Measurements from ENCODE around the gene DUOX1.

DUOX1 gene

DNA sequence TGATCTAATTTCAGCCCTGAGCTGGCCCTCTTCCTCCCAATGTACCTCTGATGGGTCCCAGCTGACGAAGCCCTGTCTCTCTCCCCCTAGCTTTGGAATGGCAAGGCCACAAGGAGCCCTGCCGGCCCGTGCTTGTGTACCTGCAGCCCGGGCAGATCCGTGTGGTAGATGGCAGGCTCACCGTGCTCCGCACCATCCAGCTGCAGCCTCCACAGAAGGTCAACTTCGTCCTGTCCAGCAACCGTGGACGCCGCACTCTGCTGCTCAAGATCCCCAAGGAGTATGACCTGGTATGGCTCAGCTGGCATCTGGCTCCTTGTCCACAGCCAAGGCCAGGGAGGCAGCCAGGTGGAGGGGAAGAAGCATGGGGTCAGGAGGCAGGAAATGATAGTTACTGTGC lies 14.2 kb downstream of the DUOX1 start:
- no peaks in the 10 kb centered on the region for H3K36me3 ChIP-seq (ENCODE audit: low read length)
- H3K4me3 ChIP-seq (ENCODE audit: insufficient read depth, low read length, poor library complexity, severe bottlenecking) = no peak overlapping the region
- TF ChIP-seq EZH2phosphoT487 (conservative IDR thresholded peaks at IDR 0.05; ENCODE audit: low read length) = no peak
- TF ChIP-seq, protein P1, sequence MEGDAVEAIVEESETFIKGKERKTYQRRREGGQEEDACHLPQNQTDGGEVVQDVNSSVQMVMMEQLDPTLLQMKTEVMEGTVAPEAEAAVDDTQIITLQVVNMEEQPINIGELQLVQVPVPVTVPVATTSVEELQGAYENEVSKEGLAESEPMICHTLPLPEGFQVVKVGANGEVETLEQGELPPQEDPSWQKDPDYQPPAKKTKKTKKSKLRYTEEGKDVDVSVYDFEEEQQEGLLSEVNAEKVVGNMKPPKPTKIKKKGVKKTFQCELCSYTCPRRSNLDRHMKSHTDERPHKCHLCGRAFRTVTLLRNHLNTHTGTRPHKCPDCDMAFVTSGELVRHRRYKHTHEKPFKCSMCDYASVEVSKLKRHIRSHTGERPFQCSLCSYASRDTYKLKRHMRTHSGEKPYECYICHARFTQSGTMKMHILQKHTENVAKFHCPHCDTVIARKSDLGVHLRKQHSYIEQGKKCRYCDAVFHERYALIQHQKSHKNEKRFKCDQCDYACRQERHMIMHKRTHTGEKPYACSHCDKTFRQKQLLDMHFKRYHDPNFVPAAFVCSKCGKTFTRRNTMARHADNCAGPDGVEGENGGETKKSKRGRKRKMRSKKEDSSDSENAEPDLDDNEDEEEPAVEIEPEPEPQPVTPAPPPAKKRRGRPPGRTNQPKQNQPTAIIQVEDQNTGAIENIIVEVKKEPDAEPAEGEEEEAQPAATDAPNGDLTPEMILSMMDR (IDR thresholded peaks at IDR 0.05; ENCODE audit: insufficient read depth, low read length, poor library complexity, severe bottlenecking) = no peak
- no peaks in the 10 kb centered on the region for H4K20me1 ChIP-seq (ENCODE audit: low read depth, low read length)
- no peak overlapping the region for H3K4me2 ChIP-seq (ENCODE audit: low read depth, low read length, poor library complexity, severe bottlenecking)
- H3K9me3 ChIP-seq (ENCODE audit: insufficient read depth, low read length) = no peaks in the 10 kb centered on the region
- H3K27ac ChIP-seq (ENCODE audit: low read depth, low read length) = no peak overlapping the region
- no peak overlapping the region for H3K9ac ChIP-seq (ENCODE audit: low read length)
- H3K9me2 ChIP-seq (replicated peaks; ENCODE audit: insufficient read depth, low read length) = no peaks in the 10 kb centered on the region
- H3K79me2 ChIP-seq (ENCODE audit: insufficient read depth, low read length) = no peaks in the 10 kb centered on the region
- H2AFZ ChIP-seq (ENCODE audit: low read depth, low read length, severe bottlenecking) = no peak overlapping the region
- no peaks in the 10 kb centered on the region for H3F3A ChIP-seq (ENCODE audit: insufficient read depth)
- H3K27me3 ChIP-seq (ENCODE audit: low read length) = no peaks in the 10 kb centered on the region

DNA sequence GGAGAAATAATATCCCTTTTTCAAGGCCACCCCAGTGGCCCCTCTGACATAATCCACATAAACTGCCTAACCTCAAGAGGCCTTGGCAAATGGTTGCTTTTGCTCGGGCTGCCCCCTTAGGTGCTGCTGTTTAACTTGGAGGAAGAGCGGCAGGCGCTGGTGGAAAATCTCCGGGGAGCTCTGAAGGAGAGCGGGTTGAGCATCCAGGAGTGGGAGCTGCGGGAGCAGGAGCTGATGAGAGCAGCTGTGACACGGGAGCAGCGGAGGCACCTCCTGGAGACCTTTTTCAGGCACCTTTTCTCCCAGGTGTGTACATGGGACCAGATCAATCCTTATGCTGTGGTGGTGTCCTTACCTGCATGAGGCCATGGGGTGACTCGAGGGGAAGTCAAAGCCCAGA lies 15.0 kb downstream of the DUOX1 start:
- H3K9me3 ChIP-seq (ENCODE audit: insufficient read depth, low read length) = no peaks in the 10 kb centered on the region
- no peak overlapping the region for H3K4me3 ChIP-seq (ENCODE audit: insufficient read depth, low read length, poor library complexity, severe bottlenecking)
- no peaks in the 10 kb centered on the region for H3K9me2 ChIP-seq (replicated peaks; ENCODE audit: insufficient read depth, low read length)
- H2AFZ ChIP-seq (ENCODE audit: low read depth, low read length, severe bottlenecking) = no peak overlapping the region
- no peaks in the 10 kb centered on the region for H4K20me1 ChIP-seq (ENCODE audit: low read depth, low read length)
- no peak overlapping the region for H3K27ac ChIP-seq (ENCODE audit: low read depth, low read length)
- no peaks in the 10 kb centered on the region for H3K36me3 ChIP-seq (ENCODE audit: low read length)
- H3K27me3 ChIP-seq (ENCODE audit: low read length) = no peaks in the 10 kb centered on the region
- H3K79me2 ChIP-seq (ENCODE audit: insufficient read depth, low read length) = no peaks in the 10 kb centered on the region
- no peak overlapping the region for H3K4me2 ChIP-seq (ENCODE audit: low read depth, low read length, poor library complexity, severe bottlenecking)
- TF ChIP-seq, protein P1 (IDR thresholded peaks at IDR 0.05; ENCODE audit: insufficient read depth, low read length, poor library complexity, severe bottlenecking) = no peak
- no peak for TF ChIP-seq EZH2phosphoT487 (conservative IDR thresholded peaks at IDR 0.05; ENCODE audit: low read length)
- no peaks in the 10 kb centered on the region for H3F3A ChIP-seq (ENCODE audit: insufficient read depth)
- H3K9ac ChIP-seq (ENCODE audit: low read length) = no peak overlapping the region

GRCh38 chr15:45146405-45146804 lies 16.6 kb downstream of the DUOX1 start:
- Histone ChIP-seq H3F3A (ENCODE audit: insufficient read depth) (no peaks in the 10 kb centered on the region), H3K9ac (ENCODE audit: low read length) (no peak overlapping the region), H4K20me1 (ENCODE audit: low read depth, low read length) (no peaks in the 10 kb centered on the region), H2AFZ (ENCODE audit: low read depth, low read length, severe bottlenecking) (no peak overlapping the region), H3K4me2 (ENCODE audit: low read depth, low read length, poor library complexity, severe bottlenecking) (no peak overlapping the region), H3K4me3 (ENCODE audit: insufficient read depth, low read length, poor library complexity, severe bottlenecking) (no peak overlapping the region), H3K9me2 (replicated peaks; ENCODE audit: insufficient read depth, low read length) (no peaks in the 10 kb centered on the region), H3K27me3 (ENCODE audit: low read length) (no peaks in the 10 kb centered on the region), H3K27ac (ENCODE audit: low read depth, low read length) (no peak overlapping the region), H3K36me3 (ENCODE audit: low read length) (no peaks in the 10 kb centered on the region), H3K9me3 (ENCODE audit: insufficient read depth, low read length) (no peaks in the 10 kb centered on the region), H3K79me2 (ENCODE audit: insufficient read depth, low read length) (no peaks in the 10 kb centered on the region)
- TF ChIP-seq, protein P1 (IDR thresholded peaks at IDR 0.05; ENCODE audit: insufficient read depth, low read length, poor library complexity, severe bottlenecking) = no peak
- no peak for TF ChIP-seq EZH2phosphoT487 (conservative IDR thresholded peaks at IDR 0.05; ENCODE audit: low read length)

All from SU-DHL-6 (cell line).